Umbilical cord (tissue), 2 donors: ENCODE results near the gene FAM219A. TPM values are rescaled to one million over a fixed set of nuclear protein-coding genes. Genes with fewer than 3 reads are reported as not detected.

ENCODE experiments used
- DNase-seq: peaks from one replicate; pipeline ENCODE4 v3.0.0-alpha.2; 2015; ENCODE audit warnings: low spot score
- total RNA-seq: library from RNA; depleted of rRNA; stranded (reverse); fragments of >200 nt; gene quantifications from one replicate; pipeline ENCODE4 v1.2.3, GENCODE V29; 2014; ENCODE audit warnings: low replicate concordance; ENCODE audit not compliant: insufficient read depth

The FAM219A gene
- total RNA-seq, 1 donor from 2014 or later: 6.3 TPM

- no peak for DNase-seq
These were observed 109.0 kb downstream of the FAM219A start for GRCh38 chr9:34349324-34349723.

Other genes starting within 250 kb of the FAM219A start
- 2.6 TPM for gene KIF24, start 129.3 kb downstream of the FAM219A start, total RNA-seq
- 22.6 TPM for gene NUDT2, start 129.0 kb downstream of the FAM219A start, total RNA-seq
- gene MYORG, start 81.7 kb downstream of the FAM219A start, total RNA-seq: 4.6 TPM
- not detected for gene DNAI1, start 235 bp upstream of the FAM219A start, total RNA-seq
- gene ENHO, start 64.4 kb upstream of the FAM219A start, total RNA-seq: not detected
- gene CNTFR, start 131.2 kb upstream of the FAM219A start, total RNA-seq: not detected
- 12.5 TPM for gene RPP25L, start 153.5 kb upstream of the FAM219A start, total RNA-seq
- gene DCTN3, start 161.9 kb upstream of the FAM219A start, total RNA-seq: 108 TPM
- gene ARID3C, start 170.5 kb upstream of the FAM219A start, total RNA-seq: not detected
- 35.4 TPM for gene SIGMAR1, start 179.2 kb upstream of the FAM219A start, total RNA-seq
- 33.9 TPM for gene GALT, start 188.1 kb upstream of the FAM219A start, total RNA-seq
- gene IL11RA, start 193.6 kb upstream of the FAM219A start, total RNA-seq: 53.2 TPM
- not detected for gene CCL27, start 204.1 kb upstream of the FAM219A start, total RNA-seq
- not detected for gene CCL19, start 232.7 kb upstream of the FAM219A start, total RNA-seq